Mucosa of descending colon (tissue), 3 donors: Measurements from ENCODE around the gene GRIN2A. TPM values are rescaled to one million over a fixed set of nuclear protein-coding genes. Genes with fewer than 3 reads are reported as not detected.
A peak's percentile ranks its signal among the peaks of the same experiment; 100 is the strongest.

Experiments
- ATAC-seq: fragments of 200-7000 bp; cut with Tn5 transposase; one replicate; pipeline ENCODE4 v1.9.1; 2020; ENCODE audit warnings: mild to moderate bottlenecking, moderate library complexity
- DNase-seq, 3 donors: peaks; one replicate each; pipeline ENCODE4 v3.0.0-alpha.2; 2020
- H3K36me3 ChIP-seq: fragments of 200-600 bp; one replicate; pipeline ENCODE4 v1.8.0; 2021; ENCODE audit warnings: low read depth, mild to moderate bottlenecking
- H3K4me1 ChIP-seq: fragments of 200-600 bp; one replicate; pipeline ENCODE4 v1.8.0; 2021; ENCODE audit warnings: low read depth, mild to moderate bottlenecking
- H3K4me3 ChIP-seq: fragments of 200-600 bp; one replicate; pipeline ENCODE4 v1.8.0; 2021; ENCODE audit warnings: mild to moderate bottlenecking
- H3K9me3 ChIP-seq: fragments of 200-600 bp; one replicate; pipeline ENCODE4 v1.8.0; 2021; ENCODE audit warnings: mild to moderate bottlenecking
- CTCF ChIP-seq: fragments of 200-600 bp; IDR thresholded peaks from one replicate; pipeline ENCODE4 v1.8.0; 2022; ENCODE audit warnings: antibody characterized with exemption, mild to moderate bottlenecking
- intact Hi-C, 2 donors: fragments of 100-400 bp; cut with DNase I in 1 of 2; cut with micrococcal nuclease in 1 of 2; formaldehyde crosslinking; loops; one replicate each; pipeline versions ENCODE4 v1.11.0 to v1.11.1; 2022; cut with DNase I, micrococcal nuclease
- total RNA-seq, 3 donors: library from RNA; stranded (reverse); fragmentation: NEBNext Ultra II Directional in 2 of 3; extraction: Animal tissue kit (Norgen Biotek cat#: 25700) in 2 of 3; gene quantifications; one replicate each; pipeline versions ENCODE4 v1.2.1 to v1.2.4, GENCODE V29; 2021 to 2023
- donor health status: DM: no; HTN: no; CAD: no; lungs with moderate emphysema.
- donor health status: DM: no; HTN: no; CAD: no.
- donor health status: DM: no; HTN: yes; CAD: no.

Gene GRIN2A
- total RNA-seq, 3 donors from 2014 or later = 0.39 to 0.57 (median 0.49) TPM

- no peak for ATAC-seq
- H3K36me3 ChIP-seq = no peaks in the 10 kb centered on the region
- no peak overlapping the region for H3K4me3 ChIP-seq
- intact Hi-C loops = no loop called here
- peak in 1 of 3 donors; percentile 4 for DNase-seq
- no peaks in the 10 kb centered on the region for H3K4me1 ChIP-seq
- TF ChIP-seq CTCF = no peak
- no peaks in the 10 kb centered on the region for H3K9me3 ChIP-seq
Observed at GRCh38 chr16:9870962-9871361, 311.3 kb downstream of the GRIN2A start.

- ATAC-seq (no peak), DNase-seq (no peak)
- no peak for TF ChIP-seq CTCF
- no peaks in the 10 kb centered on the region for H3K9me3 ChIP-seq
- H3K36me3 ChIP-seq = no peaks in the 10 kb centered on the region
- H3K4me1 ChIP-seq = no peaks in the 10 kb centered on the region
- H3K4me3 ChIP-seq = no peak overlapping the region
- intact Hi-C loops = no loop called here
Observed at GRCh38 chr16:9869776-9870175, 312.5 kb downstream of the GRIN2A start.

DNA sequence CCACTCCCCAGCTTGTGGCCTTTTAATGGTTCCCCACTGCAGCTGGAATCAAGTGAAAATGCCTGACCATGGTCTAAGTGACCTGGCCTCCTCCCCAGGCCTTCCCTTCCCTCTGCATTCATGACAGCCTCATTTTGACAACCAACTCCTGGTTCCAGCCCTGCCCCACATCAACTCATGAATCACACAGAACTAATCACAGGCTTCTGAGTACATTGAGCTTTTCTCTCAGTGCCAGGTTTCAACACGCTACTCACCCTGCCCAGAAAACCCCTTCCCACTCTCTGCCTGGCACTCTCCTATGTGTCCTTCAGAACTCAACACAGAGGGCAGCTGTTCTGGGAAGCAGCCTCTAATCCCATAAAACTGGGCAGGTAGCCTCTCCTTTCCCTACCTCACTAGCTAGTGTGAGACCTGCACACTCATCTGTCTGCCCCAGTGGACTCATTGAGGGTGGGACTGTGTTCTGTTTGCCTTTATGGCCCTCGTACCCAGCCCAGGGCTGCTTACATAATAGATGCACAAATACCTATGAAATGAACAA, 313.6 kb downstream of the GRIN2A start:
- no peak for TF ChIP-seq CTCF
- Histone ChIP-seq H3K36me3 (no peaks in the 10 kb centered on the region), H3K4me1 (no peaks in the 10 kb centered on the region), H3K4me3 (no peak overlapping the region), H3K9me3 (no peaks in the 10 kb centered on the region)
- ATAC-seq (no peak), DNase-seq (no peak)
- intact Hi-C loops = no loop called here

DNA sequence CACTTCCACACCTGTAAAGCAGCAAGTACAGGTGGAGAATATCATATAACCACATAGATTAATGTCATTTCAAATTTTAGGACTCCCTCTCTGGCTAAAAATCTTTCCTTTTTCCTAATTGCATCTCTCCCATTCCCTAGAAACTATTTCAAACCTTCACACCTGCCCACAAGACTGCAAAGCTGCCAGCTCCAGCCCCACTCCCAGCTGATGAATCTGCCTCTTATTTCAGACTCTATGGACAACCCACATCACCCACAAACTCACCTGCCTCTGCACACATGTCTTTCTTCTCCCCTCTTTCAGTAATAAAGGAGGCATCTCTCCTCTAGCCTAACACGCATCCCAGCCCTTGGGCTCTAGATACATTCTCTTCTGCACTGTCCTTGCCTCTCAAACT, 315.1 kb downstream of the GRIN2A start:
- H3K4me1 ChIP-seq = no peaks in the 10 kb centered on the region
- no peak overlapping the region for H3K4me3 ChIP-seq
- ATAC-seq = no peak
- intact Hi-C loops = no loop called here
- no peak for TF ChIP-seq CTCF
- H3K9me3 ChIP-seq = no peaks in the 10 kb centered on the region
- no peak for DNase-seq
- no peaks in the 10 kb centered on the region for H3K36me3 ChIP-seq

- Histone ChIP-seq H3K36me3 (no peaks in the 10 kb centered on the region), H3K9me3 (no peaks in the 10 kb centered on the region), H3K4me1 (no peaks in the 10 kb centered on the region), H3K4me3 (no peak overlapping the region)
- no peak for TF ChIP-seq CTCF
- intact Hi-C loops = no loop called here
- ATAC-seq = no peak
- no peak for DNase-seq
Observed at GRCh38 chr16:9864461-9864860, 317.8 kb downstream of the GRIN2A start.

- intact Hi-C loops = no loop called here
- DNase-seq (no peak), ATAC-seq (no peak)
- H3K4me1 ChIP-seq = no peaks in the 10 kb centered on the region
- no peak overlapping the region for H3K4me3 ChIP-seq
- TF ChIP-seq CTCF = no peak
- H3K9me3 ChIP-seq = no peaks in the 10 kb centered on the region
- no peaks in the 10 kb centered on the region for H3K36me3 ChIP-seq
Observed at GRCh38 chr16:9862327-9862726, 319.9 kb downstream of the GRIN2A start.
